Heart left ventricle (tissue), 16 donors: Measurements from ENCODE around the gene PHEX. TPM values are rescaled to one million over a fixed set of nuclear protein-coding genes. Genes with fewer than 3 reads are reported as not detected.

Experiments
- ATAC-seq, 4 donors: fragments of 200-7000 bp; cut with Tn5 transposase; one replicate each; pipeline ENCODE4 v1.9.1; 2020 to 2022; ENCODE audit warnings: moderate library complexity in 4 of 4, mild to moderate bottlenecking in 3 of 4, moderate number of reproducible peaks in 1 of 4
- DNase-seq, 5 donors: peaks; one replicate each; pipeline ENCODE4 v3.0.0-alpha.2; 2020
- H3K27ac ChIP-seq, 12 donors: fragments of 200-600 bp; sonication (generic) in 4 of 12; one replicate each; pipeline versions ENCODE4 v1.5.0 to v1.8.0; 2016 to 2022; ENCODE audit warnings: mild to moderate bottlenecking in 2 of 12
- H3K27me3 ChIP-seq, 9 donors: fragments of 200-600 bp; sonication (generic) in 2 of 9; one replicate each; pipeline versions ENCODE4 v1.5.1 to v1.8.0; 2016 to 2022; ENCODE audit warnings: mild to moderate bottlenecking in 3 of 9
- H3K36me3 ChIP-seq, 9 donors: fragments of 200-600 bp; sonication (generic) in 2 of 9; one replicate each; pipeline versions ENCODE4 v1.5.0 to v1.8.0; 2018 to 2022; ENCODE audit warnings: mild to moderate bottlenecking in 2 of 9
- H3K4me1 ChIP-seq, 12 donors: fragments of 200-600 bp; sonication (generic) in 4 of 12; one replicate each; pipeline versions ENCODE4 v1.5.0 to v1.8.0; 2016 to 2022; ENCODE audit warnings: mild to moderate bottlenecking in 3 of 12
- H3K4me3 ChIP-seq, 12 donors: fragments of 200-600 bp; sonication (generic) in 4 of 12; one replicate each; pipeline versions ENCODE4 v1.5.0 to v1.8.0; 2017 to 2022; ENCODE audit warnings: mild to moderate bottlenecking in 9 of 12, moderate library complexity in 4 of 12
- H3K9me3 ChIP-seq, 12 donors: fragments of 200-600 bp; sonication (generic) in 4 of 12; one replicate each; pipeline versions ENCODE4 v1.5.0 to v1.8.0; 2016 to 2022; ENCODE audit warnings: mild to moderate bottlenecking in 1 of 12
- POLR2A ChIP-seq, 2 donors: fragments of 450-650 bp; IDR thresholded peaks; one replicate each; pipeline ENCODE4 v1.6.1; 2017; ENCODE audit warnings: antibody characterized with exemption in 2 of 2, mild to moderate bottlenecking in 2 of 2, moderate library complexity in 2 of 2
- WGBS, 4 donors: extraction: QIAGEN DNeasy Blood & Tissue Kit in 2 of 4; methylation state at CpG; one replicate each; pipeline versions ENCODE4 v1.1.5 to v1.1.7; 2013 to 2018; 5-methylcytosine and 5-hydroxymethylcytosine counted together
- intact Hi-C, 10 donors: fragments of 100-400 bp; cut with DNase I; formaldehyde crosslinking; loops; one replicate each; pipeline versions ENCODE4 v1.11.1 to v1.14.2; 2022
- polyA plus RNA-seq, 2 donors: library from polyadenylated mRNA; stranded (reverse); fragments of 200-250 nt; gene quantifications; one replicate each; pipeline ENCODE4 v1.2.3, GENCODE V29; 2013
- total RNA-seq, 9 donors: library from RNA; depleted of rRNA in 2 of 9; stranded (reverse); fragments of >200 nt in 2 of 9; fragmentation: NEBNext Ultra II Directional in 3 of 9; extraction: Animal tissue kit (Norgen Biotek cat#: 25700) in 3 of 9; gene quantifications; one replicate each; pipeline versions ENCODE4 v1.1.0 to v1.2.4, GENCODE V29; 2016 to 2023
- TF ChIP-seq, protein P1 (sequence below), 12 donors: fragments of 200-600 bp; sonication (generic) in 4 of 12; IDR thresholded peaks; one replicate each; pipeline versions ENCODE4 v1.5.0 to v1.8.0; 2018 to 2022; ENCODE audit warnings: antibody characterized with exemption in 12 of 12, mild to moderate bottlenecking in 5 of 12
- donor health status: ischemic (EF 13 %, LVEDD 7.1; RV severe dilation, severe dysfunction).
- donor health status: healthy with polysubstance abuse.
- donor health status: DM: no; HTN: yes; CAD: no.
- donor health status: DM: no; HTN: no; CAD: no.
- donor health status: ischemic (EF 25% LVEDD 6.9; RV normal size, moderate dysfunction).
- donor health status: ischemic (EF 25% LVEDD 5.7; RV mildly dilated, moderate dysfunction).
- donor health status: healthy.
- donor health status: DM: yes; HTN: yes; CAD: no.
- donor health status: ischemic (EF 35%, LVEDD 5.7; RV mildly dilated, moderate dysfunction).
- donor health status: nonischemic (EF 11% LVEDD 7.7; RV severe dilation, severe dysfunction).
- donor health status: DM: yes; HTN: yes; CAD: no.
- donor health status: PGD.
- donor health status: ischemic (EF 29% LVEDD 5.4; RV normal size, mild dysfunction).
- donor health status: nonischemic (EF 23%, LVEDD 6.1; RV moderate dilation, normal function).

PHEX gene
- total and polyA plus RNA-seq, 11 donors = 0.01 to 0.53 (median 0.23) TPM; not detected in 5

DNA sequence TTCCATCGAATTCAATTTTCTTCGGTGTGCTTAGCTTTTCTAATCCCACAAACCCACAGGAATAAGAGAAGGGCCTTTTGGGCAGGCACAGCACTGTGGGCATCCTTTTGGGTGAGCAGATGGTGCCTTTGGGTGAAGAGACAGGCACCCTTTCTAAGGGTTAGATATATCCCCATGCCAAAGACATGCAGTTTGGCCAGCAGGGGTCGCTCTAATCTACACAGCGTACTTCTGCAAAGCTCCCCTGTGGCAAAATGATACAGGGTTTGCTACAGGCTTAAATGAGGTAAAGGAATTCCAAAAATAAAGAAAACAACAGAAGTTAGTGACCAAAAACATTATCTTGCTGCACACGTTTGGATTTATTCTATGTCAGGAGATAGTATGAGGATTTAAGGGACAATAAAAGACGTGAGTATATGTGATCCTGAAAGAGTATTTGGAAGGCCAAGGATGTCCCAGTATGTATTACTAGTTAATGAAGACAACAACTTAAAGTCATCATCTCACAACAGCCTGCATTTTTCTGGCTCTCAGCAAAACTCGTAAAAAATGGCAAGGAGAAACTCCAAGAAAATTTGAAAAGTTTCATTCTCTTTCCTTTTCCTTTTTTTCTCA lies 49.5 kb downstream of the PHEX start:
- Histone ChIP-seq H3K27me3 (peaks cover 0 to 6% (median 0%) of the 10 kb centered on the region in 9 donors), H3K36me3 (no peaks in the 10 kb centered on the region), H3K27ac (no peak overlapping the region), H3K9me3 (peaks cover 0 to 4% (median 0%) of the 10 kb centered on the region in 12 donors), H3K4me3 (no peak overlapping the region), H3K4me1 (no peaks in the 10 kb centered on the region)
- peak; percentile 25 to 51 (median 46) for DNase-seq
- WGBS, 4 donors = 25 to 55% (median 40%) methylated on average over 7 of the region's 7 CpGs
- peak in 2 of 4 donors; percentile 52 to 56 for ATAC-seq
- TF ChIP-seq, protein P1, sequence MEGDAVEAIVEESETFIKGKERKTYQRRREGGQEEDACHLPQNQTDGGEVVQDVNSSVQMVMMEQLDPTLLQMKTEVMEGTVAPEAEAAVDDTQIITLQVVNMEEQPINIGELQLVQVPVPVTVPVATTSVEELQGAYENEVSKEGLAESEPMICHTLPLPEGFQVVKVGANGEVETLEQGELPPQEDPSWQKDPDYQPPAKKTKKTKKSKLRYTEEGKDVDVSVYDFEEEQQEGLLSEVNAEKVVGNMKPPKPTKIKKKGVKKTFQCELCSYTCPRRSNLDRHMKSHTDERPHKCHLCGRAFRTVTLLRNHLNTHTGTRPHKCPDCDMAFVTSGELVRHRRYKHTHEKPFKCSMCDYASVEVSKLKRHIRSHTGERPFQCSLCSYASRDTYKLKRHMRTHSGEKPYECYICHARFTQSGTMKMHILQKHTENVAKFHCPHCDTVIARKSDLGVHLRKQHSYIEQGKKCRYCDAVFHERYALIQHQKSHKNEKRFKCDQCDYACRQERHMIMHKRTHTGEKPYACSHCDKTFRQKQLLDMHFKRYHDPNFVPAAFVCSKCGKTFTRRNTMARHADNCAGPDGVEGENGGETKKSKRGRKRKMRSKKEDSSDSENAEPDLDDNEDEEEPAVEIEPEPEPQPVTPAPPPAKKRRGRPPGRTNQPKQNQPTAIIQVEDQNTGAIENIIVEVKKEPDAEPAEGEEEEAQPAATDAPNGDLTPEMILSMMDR (IDR thresholded peaks at IDR 0.05) = peak; percentile 33 to 72 (median 48)
- TF ChIP-seq POLR2A (IDR thresholded peaks at IDR 0.05) = no peak
- intact Hi-C loops = loop anchor here in 1 of 10 donors (5.0 kb wide), 1 partner anchor 1471 kb away; no protein-coding TSS in a partner anchor

DNA sequence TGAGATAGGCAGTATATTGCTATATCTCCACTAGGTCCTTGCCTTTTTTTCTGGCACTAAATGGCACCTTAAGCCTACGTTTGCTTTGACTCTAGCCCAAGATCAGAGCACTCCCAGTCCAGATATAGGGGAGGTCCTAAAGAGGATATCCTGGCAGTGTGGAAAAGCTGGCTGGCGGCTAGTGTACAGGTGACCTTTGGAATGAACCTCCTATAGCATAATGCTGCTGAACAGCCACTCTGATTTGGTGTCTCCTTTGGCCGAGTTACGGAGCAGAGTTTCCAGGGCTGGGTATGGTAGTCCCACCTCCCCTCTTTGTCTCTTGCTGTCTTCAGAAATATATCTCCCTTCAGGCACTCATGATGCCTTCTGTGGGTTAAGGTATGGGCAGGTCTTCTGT lies 53.9 kb downstream of the PHEX start:
- no peaks in the 10 kb centered on the region for H3K36me3 ChIP-seq
- no peak overlapping the region for H3K27ac ChIP-seq
- TF ChIP-seq, protein P1 (IDR thresholded peaks at IDR 0.05) = no peak
- TF ChIP-seq POLR2A (IDR thresholded peaks at IDR 0.05) = no peak
- peaks cover 0 to 4% (median 0%) of the 10 kb centered on the region in 12 donors for H3K9me3 ChIP-seq
- intact Hi-C loops = no loop called here
- H3K27me3 ChIP-seq = peaks cover 0 to 3% (median 0%) of the 10 kb centered on the region in 9 donors
- 56 to 91% (median 76%) methylated on average over 4 of the region's 4 CpGs for WGBS, 4 donors
- no peak for ATAC-seq
- H3K4me3 ChIP-seq = no peak overlapping the region
- no peak for DNase-seq
- H3K4me1 ChIP-seq = no peaks in the 10 kb centered on the region

DNA sequence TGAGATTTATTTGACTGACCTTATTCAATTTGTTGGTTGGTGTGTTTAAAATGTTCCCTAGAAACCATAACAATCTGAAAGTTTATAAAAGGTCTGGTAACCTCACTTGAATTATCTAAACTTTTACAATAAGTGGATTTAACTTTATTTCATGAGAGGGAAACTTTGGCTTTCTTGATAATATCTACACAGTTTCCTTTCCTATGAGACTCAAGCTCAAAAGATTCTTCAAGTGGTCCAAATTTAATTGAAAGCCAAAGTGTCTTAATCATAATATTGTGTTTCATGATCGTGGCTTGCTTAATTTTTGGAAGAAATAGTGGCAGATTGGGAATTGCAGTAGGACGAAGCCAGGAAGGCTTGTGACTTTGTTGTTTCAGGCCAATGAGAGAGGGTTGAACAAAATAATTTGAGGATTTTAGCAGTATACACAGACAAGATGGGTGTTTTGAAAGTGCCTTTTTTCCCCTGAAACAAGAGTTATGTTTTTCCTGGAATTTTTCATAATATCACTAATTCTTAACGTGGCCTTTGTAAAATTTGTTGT lies 55.0 kb downstream of the PHEX start:
- H3K4me1 ChIP-seq = no peaks in the 10 kb centered on the region
- no peak for TF ChIP-seq POLR2A (IDR thresholded peaks at IDR 0.05)
- TF ChIP-seq, protein P1 (IDR thresholded peaks at IDR 0.05) = no peak
- H3K27ac ChIP-seq = no peak overlapping the region
- 63 to 81% (median 69%) methylated on average over 3 of the region's 3 CpGs for WGBS, 4 donors
- intact Hi-C loops = no loop called here
- peaks cover 0 to 4% (median 0%) of the 10 kb centered on the region in 12 donors for H3K9me3 ChIP-seq
- peaks cover 0 to 3% (median 0%) of the 10 kb centered on the region in 9 donors for H3K27me3 ChIP-seq
- no peak for DNase-seq
- H3K36me3 ChIP-seq = no peaks in the 10 kb centered on the region
- no peak overlapping the region for H3K4me3 ChIP-seq
- no peak for ATAC-seq

DNA sequence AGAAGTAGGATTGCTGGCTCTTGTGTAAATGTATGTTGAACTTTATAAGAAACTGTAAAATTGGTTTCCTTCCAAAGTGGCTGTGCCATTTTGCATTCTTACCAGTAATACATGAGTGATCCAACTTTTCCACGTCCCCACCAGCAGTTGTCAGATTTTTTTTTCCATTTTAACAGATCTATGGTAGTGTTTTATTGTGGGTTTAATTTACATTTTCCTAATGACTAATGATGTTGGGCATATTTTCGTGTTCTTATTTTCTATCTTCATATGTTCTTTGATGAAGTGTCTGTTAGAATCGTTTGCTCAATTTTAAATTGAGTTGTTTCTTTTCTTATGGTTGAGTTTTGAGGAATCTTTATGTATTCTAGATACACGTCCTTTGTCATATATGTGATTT lies 56.2 kb downstream of the PHEX start:
- intact Hi-C loops = no loop called here

More for the DNA sequence above, 56.2 kb downstream of the PHEX start:
- 63 to 91% (median 79%) methylated on average over 4 of the region's 4 CpGs for WGBS, 4 donors
- DNase-seq (no peak), ATAC-seq (no peak)
- H3K36me3 ChIP-seq = no peaks in the 10 kb centered on the region
- H3K4me1 ChIP-seq = no peaks in the 10 kb centered on the region
- no peak for TF ChIP-seq POLR2A (IDR thresholded peaks at IDR 0.05)
- TF ChIP-seq, protein P1 (IDR thresholded peaks at IDR 0.05) = no peak
- no peak overlapping the region for H3K4me3 ChIP-seq
- peaks cover 0 to 3% (median 0%) of the 10 kb centered on the region in 9 donors for H3K27me3 ChIP-seq
- no peak overlapping the region for H3K27ac ChIP-seq
- peaks cover 0 to 3% (median 0%) of the 10 kb centered on the region in 12 donors for H3K9me3 ChIP-seq
